ENCODE measurements around the gene SYNM.

DNA sequence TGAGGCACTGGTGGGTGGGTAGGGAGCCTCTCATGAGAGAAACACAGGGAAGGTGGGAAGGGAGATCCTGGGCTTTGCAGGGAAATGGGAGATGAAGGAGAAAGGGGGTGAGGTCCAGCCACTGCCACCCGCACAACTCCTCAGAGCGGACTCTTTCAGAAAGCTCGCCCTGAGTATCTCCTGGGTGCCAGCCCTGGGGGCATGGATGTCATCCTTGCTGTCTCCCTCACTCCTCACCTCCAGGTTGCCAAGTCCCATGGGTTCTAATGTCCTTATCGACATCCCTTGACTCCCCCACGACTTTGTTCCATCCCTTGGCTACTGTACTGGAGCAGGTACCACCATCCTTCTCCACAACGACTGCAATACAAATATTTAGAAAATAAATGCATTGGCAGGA, 40.9 kb downstream of the SYNM start:
- TF ChIP-seq EZH2 (IDR thresholded peaks at IDR 0.05; ENCODE audit: insufficient read depth, poor library complexity, severe bottlenecking) (no peak), EZH2phosphoT487 (IDR thresholded peaks at IDR 0.05; ENCODE audit: insufficient read depth, low read depth) (no peak)

All from GM23248 (cell line).